CD4-positive, alpha-beta T cell (primary cell): ENCODE results near the gene POPDC2. TPM values are rescaled to one million over a fixed set of nuclear protein-coding genes. Genes with fewer than 3 reads are reported as not detected.

Experiments used
- ATAC-seq: fragments of 200-7000 bp; cut with Tn5 transposase; one replicate; pipeline ENCODE4 v1.10.0; 2022; ENCODE audit warnings: mild to moderate bottlenecking; ENCODE audit not compliant: poor library complexity
- CTCF ChIA-PET: fragments of 350-600 bp; sonication (Branson Sonifier 250); formaldehyde crosslinking; loops from one replicate; lab custom pipeline; 2021; ENCODE audit warnings: antibody characterized with exemption, inconsistent platforms; lab: Charles Lee
- POLR2A ChIA-PET: fragments of 350-600 bp; sonication (Branson Sonifier 250); formaldehyde crosslinking; loops from one replicate; lab custom pipeline; 2021; ENCODE audit warnings: antibody characterized with exemption, inconsistent platforms; lab: Charles Lee
- DNase-seq, 14 experiments: peaks; one replicate each; pipeline ENCODE4 v3.0.0-alpha.2; 2013 to 2020; ENCODE audit warnings: mixed read lengths in 2 of 14
- H3K27ac ChIP-seq, 2 donors: one replicate each; pipeline versions ENCODE4 v1.5.1 to v1.7.0; 2013; ENCODE audit warnings: low read length in 2 of 2, low read depth in 1 of 2, mild to moderate bottlenecking in 1 of 2
- H3K27me3 ChIP-seq, 2 experiments: 1 replicate in 1 of 2; 2 replicates in 1 of 2; pipeline versions ENCODE4 v1.6.1 to v1.7.0; 2013; ENCODE audit warnings: low read length in 2 of 2, control low read depth in 1 of 2, mild to moderate bottlenecking in 1 of 2, moderate library complexity in 1 of 2; ENCODE audit not compliant: insufficient read depth in 2 of 2, control insufficient read depth in 1 of 2
- H3K36me3 ChIP-seq: one replicate; pipeline ENCODE4 v1.6.1; 2013; ENCODE audit warnings: low read length, control low read depth; ENCODE audit not compliant: insufficient read depth
- H3K4me1 ChIP-seq: one replicate; pipeline ENCODE4 v1.6.1; 2013; ENCODE audit warnings: low read length, control low read depth; ENCODE audit not compliant: insufficient read depth
- H3K4me3 ChIP-seq: one replicate; pipeline ENCODE4 v1.5.1; 2013; ENCODE audit warnings: mild to moderate bottlenecking, low read length, moderate library complexity
- H3K9me3 ChIP-seq, 2 experiments: 1 replicate in 1 of 2; 2 replicates in 1 of 2; pipeline versions ENCODE4 v1.6.1 to v1.7.0; 2013; ENCODE audit warnings: low read length in 2 of 2, mild to moderate bottlenecking in 2 of 2, control low read depth in 1 of 2, moderate library complexity in 1 of 2; ENCODE audit not compliant: control insufficient read depth in 1 of 2, insufficient read depth in 1 of 2
- H3K27ac Mint-ChIP-seq: one replicate; pipeline ENCODE4 v1.8.0; 2020; ENCODE audit warnings: mixed read lengths
- H3K27me3 Mint-ChIP-seq: one replicate; pipeline ENCODE4 v1.8.0; 2021; ENCODE audit warnings: mixed read lengths
- H3K36me3 Mint-ChIP-seq: one replicate; pipeline ENCODE4 v1.8.0; 2021; ENCODE audit warnings: low read depth, mixed read lengths
- H3K4me1 Mint-ChIP-seq: one replicate; pipeline ENCODE4 v1.8.0; 2021; ENCODE audit warnings: low read depth, mixed read lengths
- H3K4me3 Mint-ChIP-seq: one replicate; pipeline ENCODE4 v1.8.0; 2020; ENCODE audit warnings: mild to moderate bottlenecking, mixed read lengths
- H3K9me3 Mint-ChIP-seq: one replicate; pipeline ENCODE4 v1.8.0; 2020; ENCODE audit warnings: mixed read lengths
- CTCF ChIP-seq: fragments of 200-600 bp; IDR thresholded peaks from one replicate; pipeline ENCODE4 v1.8.0; 2022; ENCODE audit warnings: antibody characterized with exemption, mild to moderate bottlenecking
- intact Hi-C, 2 experiments: fragments of 100-400 bp; cut with DNase I in 1 of 2; cut with micrococcal nuclease in 1 of 2; formaldehyde crosslinking; loops; one replicate each; pipeline versions ENCODE4 v1.15.1 to v1.9.0; 2023 to 2025; cut with DNase I, micrococcal nuclease
- total RNA-seq, 174 experiments: library from RNA in 2 of 174; stranded (reverse) in 2 of 174; gene quantifications; one replicate each; pipeline ENCODE4 v1.2.3 and lab custom pipeline; 2021 to 2026

POPDC2 gene
- total RNA-seq, 2 experiments from 2014 or later, result 2.6 to 3.5 TPM

DNA sequence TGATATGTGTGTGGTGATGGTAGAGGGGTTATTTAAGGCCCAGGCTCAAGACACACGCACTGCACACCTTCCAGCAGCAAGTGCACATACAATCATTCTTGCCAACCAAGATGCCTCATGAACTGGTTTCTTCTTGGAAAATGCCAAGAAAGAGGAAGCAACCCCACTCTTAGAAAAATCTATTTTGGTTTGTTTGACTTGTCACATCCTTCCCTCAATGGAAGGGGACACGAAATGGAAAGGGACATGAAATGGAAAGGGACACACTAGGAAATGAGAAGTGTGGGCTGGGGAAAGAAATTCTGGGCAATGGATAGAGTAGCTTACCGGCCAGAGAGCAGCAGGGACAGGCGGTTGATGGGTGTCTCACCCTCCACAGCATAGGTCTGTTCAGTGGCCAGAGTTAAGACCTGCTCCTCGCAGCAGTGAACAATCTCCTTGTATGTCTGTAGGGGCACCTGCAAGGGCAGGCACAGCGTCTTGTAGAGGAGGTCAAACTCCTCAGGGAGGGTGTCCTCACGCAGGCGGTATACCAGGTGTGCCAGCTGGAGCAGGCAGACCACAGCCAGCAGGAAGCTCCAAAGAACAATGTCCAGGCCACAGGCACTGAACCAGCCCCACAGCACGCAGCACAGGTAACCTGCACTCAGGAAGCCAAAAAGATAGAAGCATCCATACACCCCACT lies 640 bp downstream of the POPDC2 start:
- Mint-ChIP-seq H3K4me3 (no peak overlapping the region), H3K4me1 (no peaks in the 10 kb centered on the region), H3K36me3 (peaks cover 16% of the 10 kb centered on the region), H3K27ac (no peak overlapping the region), H3K9me3 (no peaks in the 10 kb centered on the region), H3K27me3 (no peaks in the 10 kb centered on the region)
- no peak for DNase-seq
- Histone ChIP-seq H3K9me3 (no peaks in the 10 kb centered on the region), H3K27ac (no peak overlapping the region), H3K36me3 (peaks cover 5% of the 10 kb centered on the region), H3K4me3 (no peak overlapping the region), H3K27me3 (no peaks in the 10 kb centered on the region), H3K4me1 (no peaks in the 10 kb centered on the region)
- no peak for TF ChIP-seq CTCF
- CTCF ChIA-PET, result no interaction called here
- POLR2A ChIA-PET, result no interaction called here
- intact Hi-C loops, result no loop called here
- no peak for ATAC-seq

- Mint-ChIP-seq H3K36me3 (peaks cover 19% of the 10 kb centered on the region), H3K4me1 (no peaks in the 10 kb centered on the region), H3K9me3 (no peaks in the 10 kb centered on the region), H3K27ac (no peak overlapping the region), H3K4me3 (no peak overlapping the region), H3K27me3 (no peaks in the 10 kb centered on the region)
- Histone ChIP-seq H3K9me3 (no peaks in the 10 kb centered on the region), H3K4me1 (no peaks in the 10 kb centered on the region), H3K4me3 (no peak overlapping the region), H3K27ac (no peak overlapping the region), H3K36me3 (peaks cover 5% of the 10 kb centered on the region), H3K27me3 (no peaks in the 10 kb centered on the region)
- intact Hi-C loops, result no loop called here
- ATAC-seq, result no peak
- ChIA-PET POLR2A (interaction anchor here (0.7 to 1.5 kb wide), 2 partner anchors 161 to 689 kb away, joined by 3 read pairs; partner anchors contain the start of gene TIMMDC1), CTCF (interaction anchor here (0.7 kb wide), 1 partner anchor 952 kb away, joined by 3 read pairs; no protein-coding TSS in a partner anchor)
- no peak for TF ChIP-seq CTCF
- no peak for DNase-seq
Measured at GRCh38 chr3:119658994-119659393, 1.4 kb downstream of the POPDC2 start.

DNA sequence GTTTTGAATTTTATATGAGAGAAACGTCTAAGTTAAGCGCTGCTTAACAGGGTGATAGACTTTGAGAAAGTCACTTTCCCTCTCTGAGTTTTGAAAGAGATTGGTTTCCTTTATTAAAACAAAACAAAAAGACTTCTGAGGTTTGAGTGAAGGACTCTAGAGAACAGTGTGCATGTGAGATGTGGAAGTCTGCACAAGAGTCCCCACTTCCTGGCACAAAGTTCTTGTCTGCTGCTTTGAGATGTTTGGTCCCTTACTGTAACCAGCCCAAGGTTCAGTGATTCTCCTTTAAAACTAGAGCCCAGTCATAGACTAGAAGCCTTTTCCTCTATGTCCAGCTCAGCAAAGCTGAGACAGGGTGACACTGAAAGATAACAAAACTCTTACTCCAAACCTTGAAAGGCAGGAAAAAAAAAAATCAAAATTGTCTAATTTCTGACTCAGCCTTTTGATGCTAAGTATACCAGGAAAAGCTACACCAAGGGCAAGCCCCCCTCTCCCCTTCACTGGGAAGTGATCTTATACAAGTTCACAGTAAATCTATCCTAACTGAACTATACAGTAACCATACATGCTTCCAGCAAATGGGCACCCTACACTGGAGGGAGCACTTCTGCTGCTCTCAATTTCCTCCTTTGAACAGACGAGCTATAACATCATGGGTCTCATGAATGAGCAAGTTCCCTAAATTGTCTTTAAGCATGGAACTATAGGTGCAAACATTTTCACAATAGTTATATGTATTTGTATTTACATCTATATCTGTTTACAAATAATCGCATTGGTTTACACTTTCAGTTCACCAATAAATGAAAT lies 2.3 kb downstream of the POPDC2 start:
- H3K4me3 Mint-ChIP-seq, result no peak overlapping the region
- Histone ChIP-seq H3K9me3 (no peaks in the 10 kb centered on the region), H3K36me3 (peaks cover 5% of the 10 kb centered on the region), H3K4me1 (no peaks in the 10 kb centered on the region), H3K27ac (no peak overlapping the region), H3K27me3 (no peaks in the 10 kb centered on the region), H3K4me3 (no peak overlapping the region)
- no peak for TF ChIP-seq CTCF
- POLR2A ChIA-PET, result interaction anchor here (1.5 kb wide), 1 partner anchor 160 kb away, joined by 3 read pairs; the partner anchor contains the start of gene TIMMDC1
- H3K27ac Mint-ChIP-seq, result no peak overlapping the region
- no peaks in the 10 kb centered on the region for H3K9me3 Mint-ChIP-seq
- intact Hi-C loops, result no loop called here
- H3K36me3 Mint-ChIP-seq, result peaks cover 23% of the 10 kb centered on the region
- no peaks in the 10 kb centered on the region for H3K27me3 Mint-ChIP-seq
- H3K4me1 Mint-ChIP-seq, result no peaks in the 10 kb centered on the region
- ATAC-seq, result no peak
- peak in 1 of 14 experiments; percentile 23 for DNase-seq
- CTCF ChIA-PET, result interaction anchor here (0.7 kb wide), 1 partner anchor 953 kb away, joined by 3 read pairs; no protein-coding TSS in a partner anchor
